Left forelimb (tissue), 1 donor: ENCODE data around the gene MDGA2.
"Not testable (repeated sequence)": the region's sequence is repeated elsewhere in the genome, so short reads cannot be mapped to it uniquely, and the experiment has no call there.

Source experiments
- DNase-seq: peaks from one replicate; pipeline ENCODE4 v3.0.0-alpha.2; 2018; ENCODE audit warnings: low spot score

The MDGA2 gene

GRCh38 chr14:47332106-47332505 is 343.3 kb downstream of the MDGA2 start:
- no peak for DNase-seq

GRCh38 chr14:47328376-47328775 is 347.0 kb downstream of the MDGA2 start:
- no peak for DNase-seq

- DNase-seq: no peak
These were observed 348.1 kb downstream of the MDGA2 start for GRCh38 chr14:47327336-47327735.

- no peak for DNase-seq
These were observed 352.7 kb downstream of the MDGA2 start for GRCh38 chr14:47322751-47323150.

- DNase-seq: no peak
These were observed 373.3 kb downstream of the MDGA2 start for GRCh38 chr14:47302121-47302520.

GRCh38 chr14:47300796-47301195 is 374.6 kb downstream of the MDGA2 start:
- no peak for DNase-seq

- no peak for DNase-seq
These were observed 378.0 kb downstream of the MDGA2 start for GRCh38 chr14:47297374-47297773.

GRCh38 chr14:47284283-47284682 is 391.1 kb downstream of the MDGA2 start:
- DNase-seq: no peak

- DNase-seq: not testable (repeated sequence)
These were observed 393.6 kb downstream of the MDGA2 start for GRCh38 chr14:47281761-47282160.

GRCh38 chr14:47278233-47278842 is 397.1 kb downstream of the MDGA2 start:
- no peak for DNase-seq

- no peak for DNase-seq
These were observed 397.7 kb downstream of the MDGA2 start for GRCh38 chr14:47277703-47278102.

GRCh38 chr14:47276931-47277330 is 398.5 kb downstream of the MDGA2 start:
- DNase-seq: no peak

- DNase-seq: no peak
These were observed 401.5 kb downstream of the MDGA2 start for GRCh38 chr14:47273939-47274338.

GRCh38 chr14:47270715-47271114 is 404.7 kb downstream of the MDGA2 start:
- DNase-seq: no peak

GRCh38 chr14:47269756-47270492 is 405.5 kb downstream of the MDGA2 start:
- no peak for DNase-seq

GRCh38 chr14:47264842-47265241 is 410.6 kb downstream of the MDGA2 start:
- no peak for DNase-seq

- no peak for DNase-seq
These were observed 412.6 kb downstream of the MDGA2 start for GRCh38 chr14:47262801-47263200.

GRCh38 chr14:47261350-47261749 is 414.1 kb downstream of the MDGA2 start:
- no peak for DNase-seq

- DNase-seq: no peak
These were observed 415.6 kb downstream of the MDGA2 start for GRCh38 chr14:47259796-47260195.

- no peak for DNase-seq
These were observed 418.4 kb downstream of the MDGA2 start for GRCh38 chr14:47257013-47257412.

- no peak for DNase-seq
These were observed 422.6 kb downstream of the MDGA2 start for GRCh38 chr14:47252802-47253201.

GRCh38 chr14:47246367-47246766 is 429.0 kb downstream of the MDGA2 start:
- DNase-seq: no peak

GRCh38 chr14:47242579-47242978 is 432.8 kb downstream of the MDGA2 start:
- not testable (repeated sequence) for DNase-seq
